T-helper 1 cell treated with Interleukin-12 subunit alpha and Interleukin-12 subunit beta and Interleukin-4 antibody, amounts not matched to agents 30 ng/mL and 1 ng/mL, for 36 hours (primary cell): ENCODE results near the gene RNH1. TPM values are rescaled to one million over a fixed set of nuclear protein-coding genes. Genes with fewer than 3 reads are reported as not detected.

Experiments
- total RNA-seq: library from RNA; stranded (reverse); gene quantifications from 2 replicates; pipeline ENCODE4 v1.2.3, GENCODE V29; 2022

Gene RNH1
- total RNA-seq, 1 donor from 2014 or later: 89.8 TPM

Other genes with a start within 250 kb of the RNH1 start
- gene NLRP6, start 228.8 kb downstream of the RNH1 start, total RNA-seq: 10.5 and 11.7 TPM in 2 replicates
- gene PGGHG, start 218.1 kb downstream of the RNH1 start, total RNA-seq: 235 and 236 TPM in 2 replicates
- gene IFITM5, start 207.7 kb downstream of the RNH1 start, total RNA-seq: not detected in 2 replicates
- 1,271 and 1,339 TPM in 2 replicates for gene IFITM2, start 199.4 kb downstream of the RNH1 start, total RNA-seq
- gene IFITM1, start 193.2 kb downstream of the RNH1 start, total RNA-seq: 661 and 691 TPM in 2 replicates
- 7.3 and 9.1 TPM in 2 replicates for gene IFITM3, start 186.4 kb downstream of the RNH1 start, total RNA-seq
- 0.91 and 1.9 TPM in 2 replicates for gene B4GALNT4, start 137.7 kb downstream of the RNH1 start, total RNA-seq
- not detected in 2 replicates for gene PKP3, start 113.0 kb downstream of the RNH1 start, total RNA-seq
- 168 and 175 TPM in 2 replicates for gene SIGIRR, start 92.2 kb downstream of the RNH1 start, total RNA-seq
- 77.6 and 84.4 TPM in 2 replicates for gene ANO9, start 65.2 kb downstream of the RNH1 start, total RNA-seq
- gene PTDSS2, start 57.0 kb downstream of the RNH1 start, total RNA-seq: 24.9 and 30.8 TPM in 2 replicates
- gene HRAS, start 28.3 kb upstream of the RNH1 start, total RNA-seq: 57.0 and 59.3 TPM in 2 replicates
- gene LRRC56, start 30.3 kb upstream of the RNH1 start, total RNA-seq: 1.4 and 1.6 TPM in 2 replicates
- gene LMNTD2, start 53.5 kb upstream of the RNH1 start, total RNA-seq: 1.1 and 1.7 TPM in 2 replicates
- 22.4 and 23.8 TPM in 2 replicates for gene RASSF7, start 53.7 kb upstream of the RNH1 start, total RNA-seq
- gene PHRF1, start 69.2 kb upstream of the RNH1 start, total RNA-seq: 51.2 and 51.9 TPM in 2 replicates
- 130 and 133 TPM in 2 replicates for gene IRF7, start 108.7 kb upstream of the RNH1 start, total RNA-seq
- not detected in 2 replicates for gene CDHR5, start 117.7 kb upstream of the RNH1 start, total RNA-seq
- gene SCT, start 119.9 kb upstream of the RNH1 start, total RNA-seq: not detected in 2 replicates
- 0.34 and 0.44 TPM in 2 replicates for gene DRD4, start 130.0 kb upstream of the RNH1 start, total RNA-seq
- 46.7 and 51.9 TPM in 2 replicates for gene DEAF1, start 188.0 kb upstream of the RNH1 start, total RNA-seq
- 27.1 and 27.8 TPM in 2 replicates for gene TMEM80, start 188.6 kb upstream of the RNH1 start, total RNA-seq
- 11.9 and 12.9 TPM in 2 replicates for gene EPS8L2, start 199.0 kb upstream of the RNH1 start, total RNA-seq
- gene TALDO1, start 240.2 kb upstream of the RNH1 start, total RNA-seq: 259 and 274 TPM in 2 replicates